Loucy (cell line): ENCODE measurements around the gene FAM162A.

Source experiments
- EZH2phosphoT487 ChIP-seq: fragments of 200-600 bp; IDR thresholded peaks from 2 replicates; pipeline ENCODE4 v1.6.1; 2018; ENCODE audit warnings: antibody characterized with exemption, mild to moderate bottlenecking, moderate library complexity, borderline replicate concordance
- TF ChIP-seq, protein P1 (sequence below): fragments of 200-600 bp; sonication (generic); conservative IDR thresholded peaks from 2 replicates; pipeline ENCODE4 v1.5.1; 2014; ENCODE audit warnings: mild to moderate bottlenecking, antibody characterized with exemption, low read length

GRCh38 chr3:122394173-122394572 lies 10.2 kb downstream of the FAM162A start:
- TF ChIP-seq, protein P1, sequence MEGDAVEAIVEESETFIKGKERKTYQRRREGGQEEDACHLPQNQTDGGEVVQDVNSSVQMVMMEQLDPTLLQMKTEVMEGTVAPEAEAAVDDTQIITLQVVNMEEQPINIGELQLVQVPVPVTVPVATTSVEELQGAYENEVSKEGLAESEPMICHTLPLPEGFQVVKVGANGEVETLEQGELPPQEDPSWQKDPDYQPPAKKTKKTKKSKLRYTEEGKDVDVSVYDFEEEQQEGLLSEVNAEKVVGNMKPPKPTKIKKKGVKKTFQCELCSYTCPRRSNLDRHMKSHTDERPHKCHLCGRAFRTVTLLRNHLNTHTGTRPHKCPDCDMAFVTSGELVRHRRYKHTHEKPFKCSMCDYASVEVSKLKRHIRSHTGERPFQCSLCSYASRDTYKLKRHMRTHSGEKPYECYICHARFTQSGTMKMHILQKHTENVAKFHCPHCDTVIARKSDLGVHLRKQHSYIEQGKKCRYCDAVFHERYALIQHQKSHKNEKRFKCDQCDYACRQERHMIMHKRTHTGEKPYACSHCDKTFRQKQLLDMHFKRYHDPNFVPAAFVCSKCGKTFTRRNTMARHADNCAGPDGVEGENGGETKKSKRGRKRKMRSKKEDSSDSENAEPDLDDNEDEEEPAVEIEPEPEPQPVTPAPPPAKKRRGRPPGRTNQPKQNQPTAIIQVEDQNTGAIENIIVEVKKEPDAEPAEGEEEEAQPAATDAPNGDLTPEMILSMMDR: no peak
- TF ChIP-seq EZH2phosphoT487: no peak
